CD14-positive monocyte (primary cell): Measurements from ENCODE around the gene DCLK1. TPM values are rescaled to one million over a fixed set of nuclear protein-coding genes. Genes with fewer than 3 reads are reported as not detected.

ENCODE experiments used
- DNase-seq, 3 donors: peaks; one replicate each; pipeline ENCODE4 v3.0.0-alpha.2; 2011 to 2022
- H2AFZ ChIP-seq: 2 replicates; pipeline ENCODE4 v1.6.0; 2012; ENCODE audit warnings: mild to moderate bottlenecking, low read depth, low read length, inconsistent platforms; ENCODE audit not compliant: insufficient read depth, poor library complexity, severe bottlenecking
- H3K27ac ChIP-seq, 2 donors: 1 replicate in 1 of 2; 2 replicates in 1 of 2; pipeline ENCODE4 v1.5.1; 2012 to 2013; ENCODE audit warnings: low read length in 2 of 2, control low read depth in 1 of 2, inconsistent platforms in 1 of 2, low read depth in 1 of 2, mild to moderate bottlenecking in 1 of 2
- H3K27me3 ChIP-seq, 2 donors: one replicate each; pipeline versions ENCODE4 v1.6.0 to v1.6.1; 2011 to 2013; ENCODE audit warnings: low read length in 2 of 2; ENCODE audit not compliant: control insufficient read depth in 2 of 2, insufficient read depth in 2 of 2
- H3K36me3 ChIP-seq, 2 donors: replicated peaks in 1 of 2; 1 replicate in 1 of 2; 2 replicates in 1 of 2; pipeline versions ENCODE4 v1.5.1 to v1.6.1; 2012 to 2013; ENCODE audit warnings: low read length in 2 of 2, control low read depth in 1 of 2, inconsistent platforms in 1 of 2, mild to moderate bottlenecking in 1 of 2; ENCODE audit not compliant: insufficient read depth in 2 of 2, control insufficient read depth in 1 of 2
- H3K4me1 ChIP-seq, 2 donors: 1 replicate in 1 of 2; 2 replicates in 1 of 2; pipeline versions ENCODE4 v1.5.1 to v1.6.1; 2012 to 2013; ENCODE audit warnings: low read length in 2 of 2, control low read depth in 1 of 2, inconsistent platforms in 1 of 2, mild to moderate bottlenecking in 1 of 2, moderate library complexity in 1 of 2; ENCODE audit not compliant: insufficient read depth in 2 of 2, control insufficient read depth in 1 of 2
- H3K4me2 ChIP-seq: replicated peaks from 2 replicates; pipeline ENCODE3; 2012; ENCODE audit warnings: low read length, moderate library complexity, mild to moderate bottlenecking; ENCODE audit not compliant: poor library complexity, severe bottlenecking; ENCODE audit errors: extremely low read depth
- H3K4me3 ChIP-seq, 3 experiments: fragments of 200-600 bp in 1 of 3; sonication (generic) in 1 of 3; replicated peaks in 1 of 3; 1 replicate in 2 of 3; 2 replicates in 1 of 3; pipeline ENCODE4 v1.5.1; 2011 to 2013; ENCODE audit warnings: low read length in 3 of 3, mild to moderate bottlenecking in 3 of 3, control low read depth in 2 of 3, low read depth in 2 of 3, inconsistent platforms in 1 of 3, moderate library complexity in 1 of 3
- H3K79me2 ChIP-seq: 2 replicates; pipeline ENCODE4 v1.6.0; 2012; ENCODE audit warnings: mild to moderate bottlenecking, control low read depth, inconsistent platforms, low read length, moderate library complexity; ENCODE audit not compliant: insufficient read depth
- H3K9ac ChIP-seq: 2 replicates; pipeline ENCODE4 v1.6.0; 2017; ENCODE audit warnings: low read length, mild to moderate bottlenecking; ENCODE audit not compliant: insufficient read depth, poor library complexity, severe bottlenecking
- H3K9me3 ChIP-seq, 2 donors: replicated peaks in 1 of 2; 1 replicate in 1 of 2; 2 replicates in 1 of 2; pipeline versions ENCODE4 v1.5.1 to v1.6.1; 2012 to 2013; ENCODE audit warnings: low read length in 2 of 2, control low read depth in 1 of 2; ENCODE audit not compliant: control insufficient read depth in 1 of 2, insufficient read depth in 1 of 2
- H4K20me1 ChIP-seq: 2 replicates; pipeline ENCODE4 v1.6.0; 2012; ENCODE audit warnings: mild to moderate bottlenecking, low read length, control low read depth, moderate library complexity; ENCODE audit not compliant: insufficient read depth
- H3K27ac Mint-ChIP-seq, 7 donors: one replicate each; pipeline ENCODE4 v1.8.0; 2020; ENCODE audit warnings: mild to moderate bottlenecking in 7 of 7, mixed read lengths in 7 of 7, moderate library complexity in 6 of 7, inconsistent platforms in 2 of 7
- H3K27me3 Mint-ChIP-seq, 3 donors: one replicate each; pipeline ENCODE4 v1.8.0; 2021 to 2022; ENCODE audit warnings: low read depth in 3 of 3, mild to moderate bottlenecking in 3 of 3, mixed read lengths in 3 of 3, moderate library complexity in 3 of 3, inconsistent platforms in 1 of 3
- H3K36me3 Mint-ChIP-seq, 2 donors: one replicate each; pipeline ENCODE4 v1.8.0; 2020; ENCODE audit warnings: mixed read lengths in 2 of 2, inconsistent platforms in 1 of 2, mild to moderate bottlenecking in 1 of 2
- H3K4me1 Mint-ChIP-seq: one replicate; pipeline ENCODE4 v1.8.0; 2020; ENCODE audit warnings: mild to moderate bottlenecking, mixed read lengths
- H3K4me3 Mint-ChIP-seq, 2 donors: one replicate each; pipeline ENCODE4 v1.8.0; 2020; ENCODE audit warnings: mild to moderate bottlenecking in 2 of 2, mixed read lengths in 2 of 2, moderate library complexity in 1 of 2
- H3K9me3 Mint-ChIP-seq, 7 donors: one replicate each; pipeline ENCODE4 v1.8.0; 2020 to 2022; ENCODE audit warnings: mixed read lengths in 7 of 7, mild to moderate bottlenecking in 6 of 7, moderate library complexity in 6 of 7, inconsistent platforms in 2 of 7
- WGBS: methylation state at CpG from one replicate; pipeline ENCODE4 v1.1.5; 2013; ENCODE audit warnings: missing lambda C conversion rate; ENCODE audit not compliant: insufficient coverage; 5-methylcytosine and 5-hydroxymethylcytosine counted together
- intact Hi-C, 2 donors: fragments of 100-400 bp; cut with micrococcal nuclease; formaldehyde crosslinking; loops; one replicate each; pipeline versions ENCODE4 v1.15.0 to v1.15.1; 2023
- polyA plus RNA-seq, 3 donors: library from polyadenylated mRNA; depleted of rRNA in 1 of 3; unstranded in 2 of 3; stranded (reverse) in 1 of 3; fragments of 300-500 nt in 2 of 3; fragments of >200 nt in 1 of 3; fragmentation: Illumina TruSeq in 2 of 3; gene quantifications; 1 replicate in 2 of 3; 2 replicates in 1 of 3; pipeline ENCODE4 v1.2.3, GENCODE V29; 2012 to 2021
- TF ChIP-seq, protein P1 (sequence below): fragments of 200-600 bp; IDR thresholded peaks from one replicate; pipeline ENCODE4 v1.8.0; 2022; ENCODE audit warnings: antibody characterized with exemption, mild to moderate bottlenecking

The DCLK1 gene
- polyA plus RNA-seq, 3 donors = not detected

DNA sequence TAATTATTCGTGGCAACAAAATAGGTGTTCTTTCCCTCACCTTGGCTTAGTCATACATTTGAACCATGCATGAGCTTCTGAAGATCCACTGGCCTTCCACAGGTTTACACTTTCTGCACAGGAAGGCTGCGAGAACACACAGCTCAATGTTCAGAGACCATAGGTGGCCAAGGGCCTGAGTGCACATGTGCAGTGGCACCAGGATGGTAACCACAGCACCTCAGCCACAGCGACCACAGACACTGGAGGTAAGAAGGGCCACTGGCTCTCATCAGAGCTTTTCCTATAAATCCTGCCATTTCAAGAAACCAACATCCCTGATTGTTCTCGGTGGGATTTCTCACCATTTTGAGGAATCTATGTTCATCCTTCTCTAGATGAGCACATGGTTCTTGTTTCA lies 1.6 kb downstream of the DCLK1 start:
- no peaks in the 10 kb centered on the region for H3K36me3 ChIP-seq
- H2AFZ ChIP-seq = no peak overlapping the region
- no peaks in the 10 kb centered on the region for H4K20me1 ChIP-seq
- intact Hi-C loops = no loop called here
- H3K79me2 ChIP-seq = no peaks in the 10 kb centered on the region
- Mint-ChIP-seq H3K4me3 (peak overlapping the region in 1 of 2 donors; percentile 54), H3K36me3 (no peaks in the 10 kb centered on the region), H3K27me3 (peaks cover 35 to 61% (median 38%) of the 10 kb centered on the region in 3 donors), H3K4me1 (no peaks in the 10 kb centered on the region), H3K27ac (no peak overlapping the region), H3K9me3 (peaks cover 0 to 8% (median 0%) of the 10 kb centered on the region in 7 donors)
- TF ChIP-seq, protein P1, sequence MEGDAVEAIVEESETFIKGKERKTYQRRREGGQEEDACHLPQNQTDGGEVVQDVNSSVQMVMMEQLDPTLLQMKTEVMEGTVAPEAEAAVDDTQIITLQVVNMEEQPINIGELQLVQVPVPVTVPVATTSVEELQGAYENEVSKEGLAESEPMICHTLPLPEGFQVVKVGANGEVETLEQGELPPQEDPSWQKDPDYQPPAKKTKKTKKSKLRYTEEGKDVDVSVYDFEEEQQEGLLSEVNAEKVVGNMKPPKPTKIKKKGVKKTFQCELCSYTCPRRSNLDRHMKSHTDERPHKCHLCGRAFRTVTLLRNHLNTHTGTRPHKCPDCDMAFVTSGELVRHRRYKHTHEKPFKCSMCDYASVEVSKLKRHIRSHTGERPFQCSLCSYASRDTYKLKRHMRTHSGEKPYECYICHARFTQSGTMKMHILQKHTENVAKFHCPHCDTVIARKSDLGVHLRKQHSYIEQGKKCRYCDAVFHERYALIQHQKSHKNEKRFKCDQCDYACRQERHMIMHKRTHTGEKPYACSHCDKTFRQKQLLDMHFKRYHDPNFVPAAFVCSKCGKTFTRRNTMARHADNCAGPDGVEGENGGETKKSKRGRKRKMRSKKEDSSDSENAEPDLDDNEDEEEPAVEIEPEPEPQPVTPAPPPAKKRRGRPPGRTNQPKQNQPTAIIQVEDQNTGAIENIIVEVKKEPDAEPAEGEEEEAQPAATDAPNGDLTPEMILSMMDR = no peak
- no peak overlapping the region for H3K4me3 ChIP-seq
- H3K9me3 ChIP-seq = peaks cover 0 to 6% of the 10 kb centered on the region in 2 donors
- no peak overlapping the region for H3K9ac ChIP-seq
- 98% methylated on average over 3 of the region's 4 CpGs for WGBS
- peaks cover 31 to 38% of the 10 kb centered on the region in 2 donors for H3K27me3 ChIP-seq
- no peak overlapping the region for H3K4me2 ChIP-seq
- H3K4me1 ChIP-seq = no peaks in the 10 kb centered on the region
- DNase-seq = no peak
- no peak overlapping the region for H3K27ac ChIP-seq

DNA sequence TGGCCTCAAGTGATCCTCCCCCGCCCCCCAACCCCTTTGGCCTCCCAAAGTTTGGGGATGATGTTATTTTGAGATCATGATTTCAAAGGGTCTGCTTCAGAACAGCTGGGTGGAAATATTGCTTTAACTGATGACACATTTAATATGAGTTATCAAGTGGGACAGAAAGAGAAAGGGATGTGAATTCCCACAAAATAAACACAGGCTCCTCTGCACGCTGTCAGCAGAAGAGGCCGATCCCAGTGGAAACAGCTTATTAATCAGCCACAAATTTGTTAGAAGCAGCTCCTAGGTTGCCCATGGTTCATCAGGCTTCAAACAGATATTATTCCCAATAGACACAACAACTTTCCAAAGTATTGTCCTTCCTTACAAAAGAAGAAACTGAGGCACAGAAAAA lies 4.7 kb downstream of the DCLK1 start:
- Histone ChIP-seq H3K4me1 (no peaks in the 10 kb centered on the region), H3K4me3 (no peak overlapping the region), H3K27me3 (peaks cover 17 to 24% of the 10 kb centered on the region in 2 donors), H3K27ac (no peak overlapping the region), H3K4me2 (no peak overlapping the region), H3K79me2 (no peaks in the 10 kb centered on the region), H3K9ac (no peak overlapping the region), H2AFZ (no peak overlapping the region), H4K20me1 (no peaks in the 10 kb centered on the region), H3K36me3 (no peaks in the 10 kb centered on the region), H3K9me3 (no peaks in the 10 kb centered on the region)
- H3K27ac Mint-ChIP-seq = no peak overlapping the region
- no peak for DNase-seq
- 100% methylated on average over 1 of the region's 3 CpGs for WGBS
- intact Hi-C loops = no loop called here
- TF ChIP-seq, protein P1 = no peak
- H3K27me3 Mint-ChIP-seq = peaks cover 25 to 40% (median 26%) of the 10 kb centered on the region in 3 donors
- peaks cover 0 to 6% (median under 1%) of the 10 kb centered on the region in 7 donors for H3K9me3 Mint-ChIP-seq
- peak overlapping the region in 1 of 2 donors; percentile 22 for H3K4me3 Mint-ChIP-seq
- no peaks in the 10 kb centered on the region for H3K4me1 Mint-ChIP-seq
- no peaks in the 10 kb centered on the region for H3K36me3 Mint-ChIP-seq
